ENCODE data around the gene ASGR2.

ASGR2 gene

GRCh38 chr17:7108560-7108925, 6.1 kb downstream of the ASGR2 start:
- TF ChIP-seq CTCF (IDR thresholded peaks at IDR 0.05; ENCODE audit: low read length) (no peak), EZH2phosphoT487 (IDR thresholded peaks at IDR 0.05; ENCODE audit: low read length) (no peak), EZH2 (optimal IDR thresholded peaks at IDR 0.05; ENCODE audit: low read depth, low read length) (no peak)
- no peaks in the 10 kb centered on the region for H3K9me2 ChIP-seq (replicated peaks; ENCODE audit: insufficient read depth, low read length)
- no peak overlapping the region for H3K4me2 ChIP-seq (ENCODE audit: low read depth, low read length)
- H3F3A ChIP-seq (ENCODE audit: insufficient read depth, low read length) = no peaks in the 10 kb centered on the region
- H4K20me1 ChIP-seq (ENCODE audit: insufficient read depth, low read length) = no peaks in the 10 kb centered on the region
- no peaks in the 10 kb centered on the region for H3K9me3 ChIP-seq (replicated peaks; ENCODE audit: insufficient read depth, low read length)
- no peak overlapping the region for H3K9ac ChIP-seq (ENCODE audit: low read length)
- DNase-seq = no peak
- H3K79me2 ChIP-seq (ENCODE audit: low read length) = no peaks in the 10 kb centered on the region
- H3K4me3 ChIP-seq (ENCODE audit: low read length) = no peak overlapping the region
- no peaks in the 10 kb centered on the region for H3K4me1 ChIP-seq (ENCODE audit: low read length)
- no peaks in the 10 kb centered on the region for H3K36me3 ChIP-seq (replicated peaks; ENCODE audit: insufficient read depth, low read length)
- H2AFZ ChIP-seq (ENCODE audit: low read length) = no peak overlapping the region
- H3K27me3 ChIP-seq (replicated peaks; ENCODE audit: insufficient read depth, low read length) = peaks cover 87% of the 10 kb centered on the region
- H3K27ac ChIP-seq (ENCODE audit: low read length) = no peak overlapping the region

- Histone ChIP-seq H3K4me3 (ENCODE audit: low read length) (no peak overlapping the region), H3K27ac (ENCODE audit: low read length) (no peak overlapping the region), H2AFZ (ENCODE audit: low read length) (no peak overlapping the region), H3K27me3 (replicated peaks; ENCODE audit: insufficient read depth, low read length) (peaks cover 87% of the 10 kb centered on the region), H3K79me2 (ENCODE audit: low read length) (no peaks in the 10 kb centered on the region), H3K9ac (ENCODE audit: low read length) (no peak overlapping the region), H3K36me3 (replicated peaks; ENCODE audit: insufficient read depth, low read length) (no peaks in the 10 kb centered on the region), H3K4me2 (ENCODE audit: low read depth, low read length) (no peak overlapping the region), H3F3A (ENCODE audit: insufficient read depth, low read length) (no peaks in the 10 kb centered on the region), H4K20me1 (ENCODE audit: insufficient read depth, low read length) (no peaks in the 10 kb centered on the region), H3K9me2 (replicated peaks; ENCODE audit: insufficient read depth, low read length) (no peaks in the 10 kb centered on the region), H3K9me3 (replicated peaks; ENCODE audit: insufficient read depth, low read length) (no peaks in the 10 kb centered on the region), H3K4me1 (ENCODE audit: low read length) (no peaks in the 10 kb centered on the region)
- TF ChIP-seq CTCF (IDR thresholded peaks at IDR 0.05; ENCODE audit: low read length) = no peak
- no peak for TF ChIP-seq EZH2phosphoT487 (IDR thresholded peaks at IDR 0.05; ENCODE audit: low read length)
- TF ChIP-seq EZH2 (optimal IDR thresholded peaks at IDR 0.05; ENCODE audit: low read depth, low read length) = no peak
- no peak for DNase-seq
Observed at GRCh38 chr17:7107795-7108559, 6.6 kb downstream of the ASGR2 start.

GRCh38 chr17:7107012-7107754, 7.4 kb downstream of the ASGR2 start:
- H4K20me1 ChIP-seq (ENCODE audit: insufficient read depth, low read length) = no peaks in the 10 kb centered on the region
- no peaks in the 10 kb centered on the region for H3K9me2 ChIP-seq (replicated peaks; ENCODE audit: insufficient read depth, low read length)
- no peaks in the 10 kb centered on the region for H3K9me3 ChIP-seq (replicated peaks; ENCODE audit: insufficient read depth, low read length)
- no peak overlapping the region for H3K4me3 ChIP-seq (ENCODE audit: low read length)
- no peak for TF ChIP-seq CTCF (IDR thresholded peaks at IDR 0.05; ENCODE audit: low read length)
- no peak for TF ChIP-seq EZH2 (optimal IDR thresholded peaks at IDR 0.05; ENCODE audit: low read depth, low read length)
- no peak for TF ChIP-seq EZH2phosphoT487 (IDR thresholded peaks at IDR 0.05; ENCODE audit: low read length)
- no peak overlapping the region for H3K4me2 ChIP-seq (ENCODE audit: low read depth, low read length)
- peaks cover 87% of the 10 kb centered on the region for H3K27me3 ChIP-seq (replicated peaks; ENCODE audit: insufficient read depth, low read length)
- no peaks in the 10 kb centered on the region for H3K4me1 ChIP-seq (ENCODE audit: low read length)
- no peak for DNase-seq
- H3K79me2 ChIP-seq (ENCODE audit: low read length) = no peaks in the 10 kb centered on the region
- H2AFZ ChIP-seq (ENCODE audit: low read length) = no peak overlapping the region
- no peaks in the 10 kb centered on the region for H3K36me3 ChIP-seq (replicated peaks; ENCODE audit: insufficient read depth, low read length)
- no peaks in the 10 kb centered on the region for H3F3A ChIP-seq (ENCODE audit: insufficient read depth, low read length)
- H3K9ac ChIP-seq (ENCODE audit: low read length) = no peak overlapping the region
- no peak overlapping the region for H3K27ac ChIP-seq (ENCODE audit: low read length)

All from MM.1S (cell line).